NCI-H2029 (cell line): ENCODE results near the gene CHI3L1.

ENCODE experiments used
- DNase-seq: peaks from one replicate; lab custom pipeline; 2025; lab: John Stamatoyannopoulos, UW

The CHI3L1 gene

DNA sequence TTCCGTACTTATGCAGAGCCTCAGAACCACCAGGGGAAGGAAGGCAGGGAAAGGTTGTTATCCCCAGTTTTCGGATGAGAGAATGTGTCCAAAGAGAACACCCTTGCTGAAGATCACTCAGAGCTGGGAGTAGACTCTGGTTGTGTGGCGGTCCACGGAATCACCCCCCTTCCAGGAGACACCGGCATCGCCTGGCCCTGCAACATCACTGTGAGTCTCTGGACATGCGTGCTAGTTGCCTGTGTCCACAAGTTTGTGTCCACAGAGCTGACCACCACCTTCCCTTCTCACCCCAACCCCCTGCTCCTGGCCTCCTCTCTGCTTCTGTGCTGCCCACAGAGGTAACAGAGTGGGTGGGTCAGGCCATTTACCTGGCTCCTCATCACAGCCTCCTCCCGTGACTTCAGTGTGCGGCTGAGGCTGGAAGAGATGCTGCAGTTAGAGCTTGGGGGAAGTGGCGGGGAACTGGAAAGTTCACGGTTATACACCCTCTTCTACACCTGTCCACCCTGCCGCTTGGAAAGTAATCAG is 18.2 kb downstream of the CHI3L1 start:
- no peak for DNase-seq

DNA sequence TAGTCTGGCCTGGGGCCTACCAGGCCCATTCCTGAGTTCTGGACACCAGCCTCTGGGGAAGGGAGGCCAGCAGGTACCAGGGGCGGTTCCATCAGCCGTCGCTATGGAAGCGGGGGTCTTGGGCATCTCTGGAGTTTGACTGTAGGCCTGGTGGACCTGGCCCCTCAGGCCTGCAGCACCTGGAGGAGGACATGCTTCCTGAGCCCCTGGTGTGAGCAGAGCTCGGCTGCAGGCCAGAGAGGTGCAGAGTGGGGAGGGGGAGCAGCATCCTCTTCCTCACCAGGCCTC is 18.6 kb downstream of the CHI3L1 start:
- no peak for DNase-seq

- DNase-seq, result no peak
Observed at GRCh38 chr1:203167026-203167912, 19.2 kb downstream of the CHI3L1 start.

- no peak for DNase-seq
Observed at GRCh38 chr1:203166192-203166940, 20.1 kb downstream of the CHI3L1 start.

DNA sequence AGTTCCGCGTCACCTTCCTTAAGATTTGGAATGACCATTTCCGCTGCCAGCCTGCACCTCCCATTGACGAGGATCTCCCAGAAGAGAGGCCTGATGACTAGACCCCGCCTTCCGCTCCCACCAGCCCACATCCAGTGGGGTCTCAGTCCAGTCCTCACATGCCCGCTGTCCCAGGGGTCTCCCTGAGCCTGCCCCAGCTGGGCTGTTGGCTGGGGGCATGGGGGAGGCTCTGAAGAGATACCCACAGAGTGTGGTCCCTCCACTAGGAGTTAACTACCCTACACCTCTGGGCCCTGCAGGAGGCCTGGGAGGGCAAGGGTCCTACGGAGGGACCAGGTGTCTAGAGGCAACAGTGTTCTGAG is 20.7 kb downstream of the CHI3L1 start:
- DNase-seq, result no peak

DNA sequence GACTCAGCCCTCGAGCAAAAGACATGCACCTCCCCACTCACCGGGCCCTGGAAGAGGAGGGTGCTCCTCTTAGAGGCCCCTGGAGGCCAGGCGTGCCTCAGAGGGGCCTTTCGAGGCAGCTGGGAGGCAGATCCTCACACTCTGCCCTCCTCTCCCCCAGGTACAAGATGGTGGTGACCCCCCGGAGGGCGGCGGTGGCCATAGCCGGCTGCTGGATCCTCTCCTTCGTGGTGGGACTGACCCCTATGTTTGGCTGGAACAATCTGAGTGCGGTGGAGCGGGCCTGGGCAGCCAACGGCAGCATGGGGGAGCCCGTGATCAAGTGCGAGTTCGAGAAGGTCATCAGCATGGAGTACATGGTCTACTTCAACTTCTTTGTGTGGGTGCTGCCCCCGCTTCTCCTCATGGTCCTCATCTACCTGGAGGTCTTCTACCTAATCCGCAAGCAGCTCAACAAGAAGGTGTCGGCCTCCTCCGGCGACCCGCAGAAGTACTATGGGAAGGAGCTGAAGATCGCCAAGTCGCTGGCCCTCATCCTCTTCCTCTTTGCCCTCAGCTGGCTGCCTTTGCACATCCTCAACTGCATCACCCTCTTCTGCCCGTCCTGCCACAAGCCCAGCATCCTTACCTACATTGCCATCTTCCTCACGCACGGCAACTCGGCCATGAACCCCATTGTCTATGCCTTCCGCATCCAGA is 21.3 kb downstream of the CHI3L1 start:
- no peak for DNase-seq

DNA sequence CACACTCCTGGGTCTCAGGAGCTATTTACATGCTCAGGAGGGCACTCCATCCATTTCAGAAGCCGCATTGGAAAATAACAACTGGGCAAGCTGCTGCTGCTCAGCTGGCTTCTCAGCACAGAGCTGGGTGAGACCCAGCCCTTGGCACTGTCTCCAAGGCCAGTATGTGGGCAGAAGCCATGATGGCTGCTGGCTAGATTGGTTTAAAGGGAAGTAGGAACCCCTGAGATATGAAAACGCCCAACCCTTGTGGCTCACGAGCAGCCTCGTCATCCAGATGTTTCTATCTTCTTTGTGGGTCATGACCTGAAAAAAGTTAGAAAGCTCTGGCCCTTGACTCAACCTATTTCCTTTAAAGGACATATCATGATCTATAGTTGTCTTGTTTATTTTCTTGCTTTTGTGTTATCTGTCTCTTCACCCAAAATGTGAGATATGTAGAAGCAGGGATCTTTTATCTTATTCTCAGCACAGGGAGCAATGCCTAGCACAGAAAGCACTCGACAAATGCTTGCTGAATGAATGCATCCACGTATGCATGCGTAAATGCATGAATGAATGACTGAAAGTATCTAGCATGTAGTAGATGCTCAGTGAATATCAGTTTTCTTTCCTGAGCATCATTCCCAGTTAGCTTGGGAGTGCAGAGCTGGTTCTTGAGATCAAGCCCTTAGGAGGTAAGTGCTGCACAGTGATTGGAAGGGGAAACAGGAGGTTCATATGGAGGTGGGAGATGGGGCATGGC is 22.4 kb downstream of the CHI3L1 start:
- no peak for DNase-seq

- DNase-seq, result no peak
Observed at GRCh38 chr1:203162403-203162802, 24.1 kb downstream of the CHI3L1 start.

DNA sequence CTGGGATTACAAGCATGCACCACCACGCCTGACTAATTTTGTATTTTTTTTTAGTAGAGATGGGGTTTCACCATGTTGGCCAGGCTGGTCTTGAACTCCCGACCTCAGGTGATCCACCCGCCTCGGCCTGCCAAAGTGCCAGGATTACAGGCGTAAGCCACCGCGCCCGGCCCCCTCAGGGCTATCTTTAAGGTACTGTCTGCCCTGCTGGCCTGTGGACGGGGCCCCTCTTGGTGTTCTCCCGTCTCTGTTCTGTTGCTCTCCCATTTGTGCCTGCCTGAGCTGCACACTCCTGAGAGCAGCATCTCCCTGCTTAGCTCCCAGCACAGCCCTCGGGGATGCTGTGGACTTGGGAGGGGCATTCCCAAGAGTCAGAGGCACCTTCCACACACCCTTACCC is 24.8 kb downstream of the CHI3L1 start:
- no peak for DNase-seq

GRCh38 chr1:203161175-203161574 is 25.3 kb downstream of the CHI3L1 start:
- no peak for DNase-seq

GRCh38 chr1:203159844-203160243 is 26.7 kb downstream of the CHI3L1 start:
- no peak for DNase-seq

DNA sequence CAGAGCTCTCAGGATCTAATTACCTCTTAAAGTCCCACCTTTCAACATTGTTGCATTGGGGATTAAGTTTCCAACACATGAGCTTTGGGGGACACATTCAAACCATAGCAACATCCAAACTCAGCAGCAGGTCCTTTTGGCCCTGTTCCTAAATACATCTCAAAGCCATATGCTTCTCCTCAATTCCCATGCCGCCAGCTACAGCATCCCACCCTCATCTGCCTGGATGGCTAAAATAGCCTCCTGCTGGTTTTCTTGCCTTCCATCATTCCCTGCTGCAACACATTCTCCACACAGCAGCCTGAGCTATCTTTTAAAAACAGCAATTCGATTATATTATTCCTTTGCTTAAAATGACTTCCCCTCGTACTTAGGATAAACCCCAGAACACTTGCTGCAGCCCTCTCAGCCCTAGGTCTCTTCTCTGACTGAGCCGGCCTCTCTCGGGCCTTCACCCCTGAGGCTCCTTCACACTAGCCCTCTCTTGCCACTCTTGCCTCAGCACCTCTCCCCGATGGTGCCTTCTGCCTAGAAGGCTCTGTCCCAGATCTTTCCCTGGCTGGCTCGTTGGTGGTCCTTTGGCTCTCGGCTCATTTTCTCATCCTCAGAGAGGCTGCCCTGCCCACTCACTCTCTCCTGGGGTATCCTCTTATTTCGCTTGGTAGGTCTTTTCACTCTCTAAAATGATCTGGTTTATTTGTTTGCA is 27.4 kb downstream of the CHI3L1 start:
- no peak for DNase-seq

DNA sequence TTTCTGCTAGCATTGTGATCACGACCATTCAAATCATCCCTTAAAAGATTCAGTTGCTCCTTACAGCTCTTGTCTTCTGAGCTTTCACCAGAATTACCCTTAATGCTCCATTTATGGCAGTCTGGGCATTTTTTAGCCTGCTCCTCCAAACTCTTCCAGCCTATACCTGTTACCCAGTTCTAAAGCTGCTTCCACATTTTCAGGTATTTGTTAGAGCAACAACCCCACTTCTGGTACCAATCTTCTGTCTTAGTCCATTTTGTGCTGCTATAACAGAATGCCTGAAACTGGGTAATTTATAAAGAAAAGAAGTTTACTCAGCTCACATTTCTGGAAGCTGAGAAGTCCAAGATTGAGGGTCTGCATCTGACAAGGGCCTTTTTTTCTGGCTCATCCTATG is 28.1 kb downstream of the CHI3L1 start:
- DNase-seq, result no peak

GRCh38 chr1:203156280-203156679 is 30.2 kb downstream of the CHI3L1 start:
- no peak for DNase-seq

DNA sequence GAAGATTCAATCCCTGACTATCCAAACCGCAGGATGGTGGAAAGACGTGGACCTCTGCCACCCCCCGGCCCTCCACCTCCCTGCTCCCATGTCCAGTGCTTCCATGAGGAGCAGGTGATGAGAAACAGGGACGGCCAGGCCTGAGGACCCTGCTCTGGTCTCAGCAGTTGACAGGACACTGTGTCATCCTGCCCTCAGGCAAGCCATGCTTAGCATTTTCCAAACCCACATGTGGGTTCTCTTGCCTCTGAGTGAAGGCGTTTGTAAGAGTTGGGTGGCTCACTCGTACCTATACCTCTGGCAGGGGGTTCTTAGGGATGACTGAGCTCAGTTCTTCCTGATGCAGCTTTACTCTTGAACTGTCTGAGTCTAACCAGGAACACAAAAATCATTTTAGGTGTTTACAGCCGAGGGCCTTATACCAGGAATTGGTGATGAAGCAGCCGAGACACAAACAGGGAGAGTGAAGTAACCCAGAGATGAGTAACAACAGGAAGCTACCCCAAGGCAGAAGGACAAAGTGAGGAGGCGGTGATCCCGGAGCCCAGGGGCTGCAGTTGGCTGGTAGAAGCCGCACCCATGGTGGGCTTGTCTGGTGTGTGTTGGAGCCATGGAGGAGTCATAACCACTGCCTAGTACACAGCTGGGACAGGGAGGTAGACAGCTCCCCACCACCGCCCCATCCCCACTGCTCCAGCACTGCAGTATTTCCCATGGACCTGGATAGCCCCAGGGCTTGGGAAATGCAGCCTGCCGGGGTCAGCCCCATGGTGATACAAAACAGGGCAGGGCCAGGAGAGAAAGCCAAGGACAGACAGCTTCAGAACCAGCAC is 32.3 kb downstream of the CHI3L1 start:
- DNase-seq, result no peak

DNA sequence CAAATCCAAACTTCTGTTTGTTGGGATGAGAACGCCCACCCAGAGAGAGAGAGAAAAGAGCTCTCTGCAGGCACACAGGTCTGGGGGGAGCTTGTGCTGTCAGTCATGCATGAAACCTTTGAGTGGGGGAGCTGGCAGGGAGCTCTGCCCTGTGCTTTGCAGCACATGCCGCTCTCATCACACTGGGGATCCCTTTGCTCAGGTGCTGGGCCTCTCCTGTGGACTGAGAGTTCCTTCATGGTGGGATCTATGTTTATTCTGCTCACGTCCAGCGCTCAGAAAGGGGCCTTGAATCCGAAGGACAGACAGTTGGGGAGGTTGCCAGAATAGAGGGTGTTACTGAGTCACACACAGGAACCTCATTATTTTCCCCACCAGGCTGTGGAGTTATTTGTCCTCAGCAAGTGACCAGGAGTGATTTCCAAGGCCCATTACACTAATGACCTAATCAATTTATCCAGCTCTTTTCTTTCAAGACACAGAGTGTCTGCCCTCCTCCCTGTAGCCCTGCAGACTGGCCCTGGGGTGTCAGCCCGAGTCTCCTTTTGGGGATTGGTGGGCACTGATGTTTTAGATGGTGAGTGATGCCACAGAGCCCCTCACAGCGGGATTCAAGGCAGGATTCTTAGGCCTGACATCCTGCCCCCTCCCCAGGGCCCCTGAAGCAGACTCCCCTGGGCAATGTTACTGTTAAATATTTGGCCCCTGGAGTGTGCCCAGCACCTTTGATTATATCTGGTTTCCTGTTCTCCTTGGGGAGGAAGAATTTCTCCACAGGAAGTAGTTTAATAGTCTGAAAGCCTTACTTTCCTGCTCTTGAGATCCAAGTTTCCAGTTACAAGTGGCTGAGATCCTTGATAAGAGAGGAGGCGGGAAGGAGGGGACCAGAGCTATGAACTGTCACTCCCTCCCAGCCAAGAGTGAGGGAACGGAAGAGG is 33.2 kb downstream of the CHI3L1 start:
- no peak for DNase-seq

DNA sequence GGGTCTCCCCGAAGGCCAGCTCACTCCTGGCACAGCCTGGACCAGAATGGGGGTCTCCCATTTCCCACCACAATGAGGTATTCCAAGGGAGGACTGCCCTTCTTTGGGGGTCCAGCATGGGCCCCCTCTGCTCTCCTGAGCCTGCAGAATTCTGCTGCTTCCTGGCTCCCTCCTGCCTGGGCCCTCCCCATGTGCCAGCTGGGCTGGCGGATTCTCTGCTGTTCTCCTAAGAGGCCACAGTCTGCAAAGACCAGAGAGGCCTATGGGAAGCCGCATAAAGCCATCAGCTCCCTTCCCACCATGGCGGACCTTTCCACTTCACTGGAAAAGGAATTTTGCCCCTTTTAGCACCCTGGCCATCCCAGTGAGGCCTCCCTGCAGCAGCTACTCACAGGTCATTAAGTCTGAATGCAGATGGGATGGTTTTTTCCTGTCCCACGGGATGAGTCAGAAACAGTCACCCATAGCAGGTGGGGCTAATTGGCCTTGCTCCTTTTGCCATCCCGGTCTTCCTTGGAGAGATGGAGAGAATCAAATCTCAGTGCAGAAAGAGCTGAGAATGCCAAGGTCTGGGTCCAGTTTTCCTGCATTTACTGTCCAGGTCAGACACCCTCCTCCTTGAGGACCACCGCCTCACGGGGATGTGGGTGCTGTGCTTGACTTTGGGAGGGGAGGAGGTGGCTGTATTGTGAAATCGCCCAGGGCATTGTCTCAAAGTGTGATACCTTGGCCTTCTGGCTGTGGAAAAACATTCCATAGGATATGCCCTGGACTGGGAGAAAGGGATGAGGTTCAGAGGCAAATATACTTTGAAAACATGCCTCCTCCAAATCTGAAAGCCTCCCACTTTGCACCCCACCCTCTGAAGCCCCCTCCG is 34.1 kb downstream of the CHI3L1 start:
- DNase-seq, result no peak
